ENCODE measurements around the gene ART3. TPM values are rescaled to one million over a fixed set of nuclear protein-coding genes. Genes with fewer than 3 reads are reported as not detected.

Gene ART3
- total and polyA plus RNA-seq, 2 experiments from 2014 or later: not detected

- H3K9ac ChIP-seq: no peak overlapping the region
- peaks cover 16% of the 10 kb centered on the region for H3K4me1 ChIP-seq (ENCODE audit: insufficient read depth)
- 15 to 18% methylated on average over 7 of the region's 7 CpGs for whole genome bisulfite sequencing, 2 experiments (ENCODE audit: low coverage in 1 of 2, low lambda C conversion rate in 2 of 2, missing lambda C conversion rate in 2 of 2)
- peak overlapping the region; percentile 26; the same call in 1 of the 2 replicates for H2AFZ ChIP-seq
- H3K9me3 ChIP-seq (ENCODE audit: low read depth): no peaks in the 10 kb centered on the region
- TF ChIP-seq EZH2phosphoT487 (IDR thresholded peaks at IDR 0.05; ENCODE audit: insufficient read depth, low read depth) (0 out of 2 replicates have a peak, but pooled peaks have one; percentile 42), EZH2 (IDR thresholded peaks at IDR 0.05; ENCODE audit: insufficient read depth, poor library complexity, severe bottlenecking) (no peak)
- peak overlapping the region; percentile 42 for H3K27ac ChIP-seq
- H3K27me3 ChIP-seq (replicated peaks; ENCODE audit: insufficient read depth): no peaks in the 10 kb centered on the region
- peak; percentile 88 for DNase-seq
- no peaks in the 10 kb centered on the region for H3K79me2 ChIP-seq (ENCODE audit: insufficient read depth)
- H4K20me1 ChIP-seq (ENCODE audit: insufficient read depth): no peaks in the 10 kb centered on the region
- H3K36me3 ChIP-seq (ENCODE audit: low read depth): no peaks in the 10 kb centered on the region
- H3K9me2 ChIP-seq (ENCODE audit: insufficient read depth): no peaks in the 10 kb centered on the region
- in situ Hi-C loops (cut with MboI): no loop called here
- H3K4me3 ChIP-seq: no peak overlapping the region; the same call in 1 of the 2 replicates
- peaks cover 11% of the 10 kb centered on the region for H3F3A ChIP-seq (ENCODE audit: insufficient read depth)
- peak overlapping the region; percentile 46 for H3K4me2 ChIP-seq (ENCODE audit: unreplicated experiment)
Measured at GRCh38 chr4:76090241-76090691, 15.8 kb downstream of the ART3 start.

GRCh38 chr4:76091052-76091451 lies 16.5 kb downstream of the ART3 start:
- H3K4me3 ChIP-seq: no peak overlapping the region
- H3K79me2 ChIP-seq (ENCODE audit: insufficient read depth): no peaks in the 10 kb centered on the region
- in situ Hi-C loops (cut with MboI): no loop called here
- H3K27ac ChIP-seq: no peak overlapping the region
- no peak overlapping the region for H2AFZ ChIP-seq
- TF ChIP-seq EZH2 (IDR thresholded peaks at IDR 0.05; ENCODE audit: insufficient read depth, poor library complexity, severe bottlenecking) (no peak), EZH2phosphoT487 (IDR thresholded peaks at IDR 0.05; ENCODE audit: insufficient read depth, low read depth) (no peak)
- WGBS, 2 experiments (ENCODE audit: low coverage in 1 of 2, low lambda C conversion rate in 2 of 2, missing lambda C conversion rate in 2 of 2): 73 to 76% methylated on average over 2 of the region's 2 CpGs
- no peaks in the 10 kb centered on the region for H3K9me2 ChIP-seq (ENCODE audit: insufficient read depth)
- H3K36me3 ChIP-seq (ENCODE audit: low read depth): no peaks in the 10 kb centered on the region
- no peak for DNase-seq
- no peaks in the 10 kb centered on the region for H4K20me1 ChIP-seq (ENCODE audit: insufficient read depth)
- H3K9ac ChIP-seq: no peak overlapping the region
- H3K27me3 ChIP-seq (replicated peaks; ENCODE audit: insufficient read depth): no peaks in the 10 kb centered on the region
- H3F3A ChIP-seq (ENCODE audit: insufficient read depth): peaks cover 11% of the 10 kb centered on the region
- H3K4me1 ChIP-seq (ENCODE audit: insufficient read depth): peaks cover 16% of the 10 kb centered on the region
- no peaks in the 10 kb centered on the region for H3K9me3 ChIP-seq (ENCODE audit: low read depth)
- no peak overlapping the region for H3K4me2 ChIP-seq (ENCODE audit: unreplicated experiment)

GRCh38 chr4:76095568-76095967 lies 21.1 kb downstream of the ART3 start:
- no peak for DNase-seq
- H3K36me3 ChIP-seq (ENCODE audit: low read depth): no peaks in the 10 kb centered on the region
- H3K4me1 ChIP-seq (ENCODE audit: insufficient read depth): peaks cover 6% of the 10 kb centered on the region
- H3K4me3 ChIP-seq: no peak overlapping the region
- H3K9me3 ChIP-seq (ENCODE audit: low read depth): no peaks in the 10 kb centered on the region
- H3K27me3 ChIP-seq (replicated peaks; ENCODE audit: insufficient read depth): 0 out of 2 replicates have a peak, but pooled peaks cover 10% of the 10 kb centered on the region
- H2AFZ ChIP-seq: no peak overlapping the region
- no peaks in the 10 kb centered on the region for H3K79me2 ChIP-seq (ENCODE audit: insufficient read depth)
- TF ChIP-seq EZH2phosphoT487 (IDR thresholded peaks at IDR 0.05; ENCODE audit: insufficient read depth, low read depth) (no peak), EZH2 (IDR thresholded peaks at IDR 0.05; ENCODE audit: insufficient read depth, poor library complexity, severe bottlenecking) (no peak)
- no peak overlapping the region for H3K9ac ChIP-seq
- no peak overlapping the region for H3K27ac ChIP-seq
- no peaks in the 10 kb centered on the region for H4K20me1 ChIP-seq (ENCODE audit: insufficient read depth)
- in situ Hi-C loops (cut with MboI): no loop called here
- no peak overlapping the region for H3K4me2 ChIP-seq (ENCODE audit: unreplicated experiment)
- peaks cover 8% of the 10 kb centered on the region for H3F3A ChIP-seq (ENCODE audit: insufficient read depth)
- H3K9me2 ChIP-seq (ENCODE audit: insufficient read depth): no peaks in the 10 kb centered on the region

GRCh38 chr4:76096076-76096475 lies 21.6 kb downstream of the ART3 start:
- in situ Hi-C loops (cut with MboI): no loop called here

GRCh38 chr4:76105652-76106051 lies 31.1 kb downstream of the ART3 start:
- no peaks in the 10 kb centered on the region for H3F3A ChIP-seq (ENCODE audit: insufficient read depth)
- DNase-seq: no peak
- H3K27ac ChIP-seq: no peak overlapping the region
- H3K27me3 ChIP-seq (replicated peaks; ENCODE audit: insufficient read depth): peaks cover 9% of the 10 kb centered on the region; the same call in 1 of the 2 replicates
- H3K9me3 ChIP-seq (ENCODE audit: low read depth): no peaks in the 10 kb centered on the region
- H4K20me1 ChIP-seq (ENCODE audit: insufficient read depth): no peaks in the 10 kb centered on the region
- H3K9ac ChIP-seq: no peak overlapping the region
- no peaks in the 10 kb centered on the region for H3K9me2 ChIP-seq (ENCODE audit: insufficient read depth)
- no peak overlapping the region for H2AFZ ChIP-seq
- WGBS, 2 experiments (ENCODE audit: low coverage in 1 of 2, low lambda C conversion rate in 2 of 2, missing lambda C conversion rate in 2 of 2): 19 to 28% methylated on average over 3 of the region's 3 CpGs
- in situ Hi-C loops (cut with MboI): no loop called here
- H3K4me2 ChIP-seq (ENCODE audit: unreplicated experiment): no peak overlapping the region
- no peaks in the 10 kb centered on the region for H3K4me1 ChIP-seq (ENCODE audit: insufficient read depth)
- H3K4me3 ChIP-seq: no peak overlapping the region
- H3K79me2 ChIP-seq (ENCODE audit: insufficient read depth): no peaks in the 10 kb centered on the region
- H3K36me3 ChIP-seq (ENCODE audit: low read depth): no peaks in the 10 kb centered on the region
- TF ChIP-seq EZH2phosphoT487 (IDR thresholded peaks at IDR 0.05; ENCODE audit: insufficient read depth, low read depth) (no peak), EZH2 (IDR thresholded peaks at IDR 0.05; ENCODE audit: insufficient read depth, poor library complexity, severe bottlenecking) (no peak)

More at GRCh38 chr4:76096076-76096475, 21.6 kb downstream of the ART3 start:
- Histone ChIP-seq H4K20me1 (ENCODE audit: insufficient read depth) (no peaks in the 10 kb centered on the region), H3K79me2 (ENCODE audit: insufficient read depth) (no peaks in the 10 kb centered on the region), H3F3A (ENCODE audit: insufficient read depth) (peaks cover 3% of the 10 kb centered on the region), H3K4me3 (no peak overlapping the region), H3K9me3 (ENCODE audit: low read depth) (no peaks in the 10 kb centered on the region), H3K9me2 (ENCODE audit: insufficient read depth) (no peaks in the 10 kb centered on the region), H2AFZ (no peak overlapping the region), H3K4me2 (ENCODE audit: unreplicated experiment) (no peak overlapping the region), H3K27ac (no peak overlapping the region), H3K9ac (no peak overlapping the region), H3K27me3 (replicated peaks; ENCODE audit: insufficient read depth) (peaks cover 13% of the 10 kb centered on the region; the same call in 1 of the 2 replicates), H3K4me1 (ENCODE audit: insufficient read depth) (peaks cover 1% of the 10 kb centered on the region; the same call in 1 of the 2 replicates), H3K36me3 (ENCODE audit: low read depth) (no peaks in the 10 kb centered on the region)
- WGBS, 2 experiments (ENCODE audit: low coverage in 1 of 2, low lambda C conversion rate in 2 of 2, missing lambda C conversion rate in 2 of 2): 71 to 74% methylated on average over 3 of the region's 3 CpGs
- DNase-seq: no peak
- no peak for TF ChIP-seq EZH2phosphoT487 (IDR thresholded peaks at IDR 0.05; ENCODE audit: insufficient read depth, low read depth)
- no peak for TF ChIP-seq EZH2 (IDR thresholded peaks at IDR 0.05; ENCODE audit: insufficient read depth, poor library complexity, severe bottlenecking)

Data from GM23248 (cell line).